NCI-H510A (cell line): ENCODE data around the gene CACTIN.
"Not testable (repeated sequence)": the region's sequence is repeated elsewhere in the genome, so short reads cannot be mapped to it uniquely, and the experiment has no call there.

Source experiments
- DNase-seq: peaks from one replicate; lab custom pipeline; 2025; lab: John Stamatoyannopoulos, UW

The CACTIN gene

DNA sequence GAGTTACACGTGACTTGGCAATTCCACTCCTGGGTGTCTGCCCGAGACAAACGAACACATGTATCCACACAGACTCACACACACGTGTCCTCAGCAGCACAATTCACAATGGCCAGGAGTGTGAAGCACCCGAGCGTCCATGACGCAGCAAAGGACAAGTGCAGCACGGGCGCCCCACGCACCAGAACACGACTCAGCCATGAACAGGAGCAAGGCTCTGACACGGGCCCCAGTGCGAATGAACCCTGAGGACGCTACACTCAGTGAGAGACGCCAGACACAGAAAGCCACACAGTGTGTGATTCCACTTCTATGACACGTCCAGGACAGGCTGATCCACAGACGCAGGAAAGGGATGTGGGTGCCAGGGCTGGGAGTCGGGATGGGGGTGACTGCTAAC lies 37.2 kb upstream of the CACTIN start:
- no peak for DNase-seq

DNA sequence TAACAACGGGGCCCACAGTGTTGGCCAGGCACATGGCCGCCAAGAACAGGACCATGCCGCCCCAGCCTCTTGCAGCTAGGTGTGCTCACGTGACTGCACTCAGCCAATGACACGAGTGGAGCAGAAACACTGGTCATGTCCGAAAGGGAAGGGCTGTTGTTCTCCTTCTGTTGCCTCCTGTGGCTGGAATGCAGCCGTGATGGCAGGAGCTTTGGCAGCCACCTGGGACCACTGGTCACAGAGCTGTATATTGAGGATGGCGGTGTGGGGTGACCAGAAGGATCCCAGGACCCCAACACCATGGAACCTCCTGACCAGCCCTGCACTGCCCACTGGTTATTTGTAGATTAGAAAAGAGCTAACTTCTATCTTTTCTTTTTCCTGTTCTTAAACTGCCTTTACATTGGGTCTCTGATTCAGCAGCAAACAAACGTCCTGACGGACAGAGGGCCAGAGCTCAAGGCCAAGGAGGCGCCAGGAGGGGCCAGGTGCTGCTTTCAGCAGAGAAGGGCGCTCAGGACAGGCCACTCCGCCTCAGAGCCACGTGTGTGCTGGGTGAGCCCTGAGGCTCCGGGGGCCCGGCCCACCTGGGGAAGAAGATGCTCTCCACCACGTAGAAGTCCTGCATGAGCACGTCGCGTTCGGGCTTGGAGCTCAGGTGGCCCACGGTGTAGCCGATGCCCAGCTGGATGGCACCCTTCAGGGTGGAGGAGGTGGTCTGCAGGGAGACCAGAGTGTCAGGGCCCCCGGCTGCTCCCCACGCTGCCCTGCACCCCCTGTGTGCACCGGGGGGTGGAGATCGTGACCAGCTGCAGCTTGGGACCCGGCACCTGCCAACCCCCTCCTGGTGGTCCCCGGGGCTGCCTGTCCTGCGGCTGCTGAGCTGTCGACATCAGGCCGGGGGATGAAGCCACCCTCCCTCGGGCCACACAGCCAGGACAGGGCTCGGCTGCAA lies 35.0 kb upstream of the CACTIN start:
- no peak for DNase-seq

DNA sequence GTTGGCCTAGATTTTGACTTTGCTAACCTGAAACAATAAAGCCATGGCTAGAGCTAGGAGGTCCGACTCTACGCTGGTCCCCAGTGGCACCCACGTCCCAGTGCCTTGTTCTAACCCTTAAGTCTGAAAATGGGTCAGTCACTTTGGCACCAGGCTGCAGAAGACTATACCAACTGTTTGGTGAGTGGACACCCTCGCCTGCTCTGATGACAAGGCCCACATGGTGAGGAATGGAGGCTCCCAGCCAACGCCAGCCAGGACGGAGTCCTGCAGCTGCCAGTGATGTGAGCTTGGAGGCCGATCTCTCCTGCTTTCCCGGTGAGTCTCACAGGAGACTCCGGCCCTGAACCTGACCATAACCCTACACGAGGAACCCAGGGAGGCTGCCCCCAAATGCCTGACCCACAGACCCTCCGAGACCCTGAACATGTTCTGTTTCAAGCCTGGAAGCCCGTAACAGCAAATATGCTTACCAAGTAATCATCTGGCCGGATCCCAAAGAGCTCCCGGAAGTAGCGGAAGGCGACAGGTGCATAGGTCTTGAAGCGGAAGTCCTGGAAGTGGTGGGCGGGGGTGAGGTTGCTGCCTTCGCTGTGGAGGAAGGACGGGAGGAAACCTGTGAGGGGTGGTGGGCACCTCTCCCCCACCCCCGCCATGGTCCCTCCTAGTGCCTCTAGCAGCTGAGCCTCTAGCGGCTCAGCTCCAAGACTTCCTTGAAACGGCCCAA lies 34.1 kb upstream of the CACTIN start:
- no peak for DNase-seq

DNA sequence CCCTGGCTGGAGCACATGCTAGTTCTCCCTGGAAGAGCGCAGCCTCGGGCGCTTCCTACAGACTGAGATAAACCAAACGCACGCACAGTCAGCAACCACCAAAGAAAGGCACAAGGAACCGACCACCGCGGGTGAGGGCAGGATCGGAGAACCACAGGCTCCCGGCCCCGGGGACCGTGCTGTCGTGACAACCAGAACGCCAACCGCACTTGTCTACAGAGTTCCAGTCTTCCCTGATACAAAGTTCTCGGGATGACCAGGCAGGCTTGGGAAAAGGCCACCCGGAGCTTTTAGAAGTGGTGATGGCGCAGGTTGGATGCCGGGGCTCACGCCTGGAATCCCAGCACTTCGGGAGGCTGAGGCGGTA lies 33.1 kb upstream of the CACTIN start:
- no peak for DNase-seq

DNA sequence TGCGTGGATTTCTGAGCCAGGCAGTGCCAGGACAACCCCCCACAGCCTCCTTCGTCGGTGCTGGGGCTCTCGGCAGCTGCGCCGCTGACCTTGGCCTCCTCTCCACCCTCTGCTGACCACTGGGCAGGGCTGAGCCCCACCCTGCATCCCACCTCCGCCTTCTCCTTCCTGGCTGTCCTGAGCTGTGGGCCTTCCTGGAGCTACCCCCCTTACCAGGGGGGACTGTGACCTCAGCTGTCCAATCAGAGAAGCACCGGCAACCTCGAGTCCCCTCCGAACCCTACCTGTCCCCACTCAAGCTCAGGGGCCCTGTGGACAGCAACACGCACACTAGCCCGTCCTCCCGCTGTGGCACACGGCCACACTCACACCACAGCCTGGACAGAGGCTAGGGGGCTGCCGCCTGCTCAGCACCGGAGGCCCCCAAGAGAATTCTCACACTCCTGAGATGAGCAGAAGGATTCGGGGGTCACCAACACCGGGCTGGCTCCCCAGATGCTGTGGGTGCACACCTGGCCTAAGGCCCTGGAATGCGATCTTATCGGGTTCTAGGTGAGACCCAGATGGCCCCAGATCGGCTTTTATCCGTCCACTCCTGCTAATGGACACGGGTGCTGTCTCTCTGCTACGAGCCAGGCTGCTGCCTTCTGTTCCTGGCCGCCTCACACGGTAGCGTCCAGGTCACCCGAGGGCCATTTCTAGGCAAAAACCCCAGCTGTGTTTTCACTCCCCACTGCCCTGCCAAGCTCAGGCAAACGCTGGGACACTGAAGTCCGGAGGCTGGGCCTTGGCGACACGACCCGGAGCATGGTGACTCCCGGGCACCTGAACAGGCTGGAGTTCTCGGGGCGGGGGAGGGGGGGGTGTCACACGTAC lies 32.5 kb upstream of the CACTIN start:
- DNase-seq, result no peak

DNA sequence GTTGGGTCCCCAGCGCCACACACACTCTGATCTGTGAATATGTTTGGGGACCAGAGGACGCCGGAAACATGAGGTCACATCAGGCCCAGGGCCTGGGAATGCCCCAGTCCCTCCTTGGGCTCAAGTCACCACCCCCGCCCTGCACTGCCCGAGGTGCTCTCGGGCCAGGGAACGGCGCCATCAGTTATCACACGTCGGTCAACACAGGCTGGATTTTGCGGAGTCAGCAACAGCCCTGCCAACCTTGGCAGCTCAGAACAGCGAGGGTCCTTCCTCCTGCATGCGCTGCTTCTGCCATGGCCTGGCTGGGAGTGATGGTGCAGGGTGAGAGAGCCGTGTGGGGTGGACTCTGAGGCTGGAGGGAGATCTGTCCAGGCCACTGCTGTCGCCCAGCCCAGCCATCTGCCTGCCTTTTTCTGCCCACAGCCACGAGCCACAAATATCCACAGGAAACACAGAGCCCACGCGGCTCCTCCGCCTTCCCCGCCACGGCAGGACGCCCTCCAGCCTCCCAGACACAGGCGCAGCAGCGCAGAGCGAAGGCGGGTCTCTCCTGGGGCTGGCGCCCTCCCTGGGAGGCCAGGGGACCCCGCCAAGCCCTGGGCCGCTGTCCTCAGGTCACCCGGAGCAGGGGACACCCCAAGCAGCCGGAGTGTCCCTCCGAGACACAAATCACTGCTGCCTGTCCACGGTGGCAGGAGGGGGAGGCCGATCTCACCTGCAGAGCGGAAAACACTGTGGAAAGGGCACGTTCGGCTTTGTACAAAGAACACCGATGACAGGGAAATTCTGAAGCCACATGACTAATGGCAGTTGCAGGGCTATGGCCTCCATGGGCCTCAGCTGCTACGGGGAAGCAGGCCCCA lies 31.6 kb upstream of the CACTIN start:
- no peak for DNase-seq

DNA sequence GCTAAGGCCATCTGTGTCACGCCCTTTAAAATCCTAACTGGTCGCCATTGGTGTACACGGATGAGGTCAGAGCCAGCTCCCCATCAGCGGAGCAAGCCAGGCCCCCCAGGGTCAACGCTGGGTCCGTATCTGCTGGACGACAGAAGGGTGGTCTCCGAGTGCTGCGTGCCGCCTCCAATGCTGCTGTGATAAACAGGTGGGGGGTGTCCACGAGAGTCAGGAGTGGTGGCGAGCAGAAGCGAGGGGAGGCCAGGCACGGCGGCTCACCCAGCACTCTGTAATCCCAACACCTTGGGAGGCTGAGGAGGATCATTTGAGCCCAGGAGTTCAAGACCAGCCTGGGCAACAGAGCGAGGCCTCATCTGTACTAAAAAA lies 30.8 kb upstream of the CACTIN start:
- no peak for DNase-seq

DNA sequence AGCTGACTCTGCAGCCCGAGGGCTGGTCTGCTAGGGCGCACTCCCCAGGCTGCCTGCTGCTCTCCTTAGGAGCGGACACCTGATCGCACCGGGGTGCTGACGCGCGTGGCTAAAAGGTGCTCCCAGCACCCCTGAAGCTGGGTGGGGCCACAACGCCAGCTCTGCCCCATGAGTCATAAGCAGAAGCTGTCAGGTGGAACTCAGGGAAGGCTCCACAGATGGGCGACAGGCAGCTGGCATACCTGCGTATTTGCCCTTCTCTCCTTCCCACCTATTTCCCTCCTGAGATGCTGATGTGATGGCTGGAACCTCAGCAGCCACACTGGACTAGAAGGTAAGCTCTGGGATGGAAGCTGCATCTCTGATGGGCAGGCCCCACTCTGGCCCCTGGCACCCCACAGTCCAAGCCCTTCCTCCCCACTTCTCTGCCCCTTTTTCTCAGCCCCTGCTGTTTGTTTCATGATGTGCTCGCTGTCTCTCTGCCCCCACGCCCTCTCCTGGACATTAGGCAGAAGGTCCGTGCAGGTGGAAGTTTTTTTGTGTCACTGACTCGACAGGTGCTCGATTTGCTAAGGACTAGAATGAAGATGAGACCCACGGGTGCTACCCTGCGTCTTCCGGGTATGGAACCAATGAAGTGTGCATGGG lies 30.3 kb upstream of the CACTIN start:
- no peak for DNase-seq

DNA sequence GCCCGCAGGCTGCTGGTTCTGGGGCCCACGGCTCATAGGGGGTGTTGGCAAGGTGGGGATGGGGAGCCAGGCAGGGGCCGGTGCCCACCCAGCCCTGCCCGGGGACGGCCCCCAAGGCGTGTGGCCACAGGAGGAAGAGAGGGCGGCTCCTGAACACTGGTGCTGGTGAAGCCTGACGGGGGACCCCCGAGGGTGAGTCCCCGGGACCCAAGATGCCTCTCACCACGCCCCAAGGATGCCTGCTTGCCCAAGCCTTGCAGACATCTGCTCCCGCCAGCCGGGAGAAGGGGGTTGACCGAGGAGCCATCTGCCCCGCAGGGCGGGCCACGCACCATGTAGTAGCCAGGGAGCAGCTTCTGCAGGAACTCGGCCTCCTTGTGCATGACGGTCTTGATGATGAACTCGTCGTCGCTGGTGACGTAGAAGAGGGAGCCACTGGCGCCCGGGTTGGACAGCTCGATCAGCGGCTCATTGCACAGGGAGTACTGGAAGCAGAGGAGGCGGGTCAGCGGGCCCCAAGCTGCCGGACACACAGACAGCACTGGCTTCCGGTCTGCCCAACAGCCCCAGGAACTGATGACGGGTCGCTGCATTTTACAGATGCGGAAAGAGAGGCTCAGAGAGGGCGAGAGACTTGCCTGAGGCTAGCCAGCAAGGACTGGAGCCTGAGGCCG lies 29.6 kb upstream of the CACTIN start:
- no peak for DNase-seq

DNA sequence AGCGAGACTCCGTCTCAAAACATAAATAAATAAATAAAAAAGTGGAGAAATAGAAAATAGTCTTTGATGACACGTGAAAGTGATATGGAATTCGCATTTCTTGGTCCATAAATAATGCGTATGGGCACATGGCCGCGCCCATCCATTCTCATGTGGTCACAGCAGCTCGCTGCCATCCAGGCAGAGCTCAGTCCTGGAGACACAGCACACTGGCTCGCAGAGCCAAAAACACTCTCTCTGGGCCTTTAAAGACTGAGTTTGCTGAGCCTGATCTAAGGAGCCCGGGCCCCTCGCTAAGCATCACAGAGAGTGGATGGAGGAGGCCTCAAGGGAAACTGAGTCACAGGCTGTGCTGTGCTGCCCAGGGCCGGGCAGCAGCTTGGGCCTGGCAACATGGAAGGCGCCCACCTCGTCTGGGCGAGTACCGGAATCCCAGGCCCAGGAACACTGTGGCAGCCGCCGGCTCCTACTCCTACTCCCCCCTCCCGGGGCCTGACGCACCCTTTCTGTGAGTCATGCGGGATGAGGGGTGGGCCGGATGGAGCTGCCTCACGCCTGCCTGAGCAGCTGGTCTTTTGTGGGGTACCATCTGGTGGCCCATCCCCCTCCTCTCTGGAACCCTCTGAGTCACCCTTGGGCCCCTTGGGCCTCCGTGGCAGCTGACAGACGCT lies 28.9 kb upstream of the CACTIN start:
- no peak for DNase-seq

DNA sequence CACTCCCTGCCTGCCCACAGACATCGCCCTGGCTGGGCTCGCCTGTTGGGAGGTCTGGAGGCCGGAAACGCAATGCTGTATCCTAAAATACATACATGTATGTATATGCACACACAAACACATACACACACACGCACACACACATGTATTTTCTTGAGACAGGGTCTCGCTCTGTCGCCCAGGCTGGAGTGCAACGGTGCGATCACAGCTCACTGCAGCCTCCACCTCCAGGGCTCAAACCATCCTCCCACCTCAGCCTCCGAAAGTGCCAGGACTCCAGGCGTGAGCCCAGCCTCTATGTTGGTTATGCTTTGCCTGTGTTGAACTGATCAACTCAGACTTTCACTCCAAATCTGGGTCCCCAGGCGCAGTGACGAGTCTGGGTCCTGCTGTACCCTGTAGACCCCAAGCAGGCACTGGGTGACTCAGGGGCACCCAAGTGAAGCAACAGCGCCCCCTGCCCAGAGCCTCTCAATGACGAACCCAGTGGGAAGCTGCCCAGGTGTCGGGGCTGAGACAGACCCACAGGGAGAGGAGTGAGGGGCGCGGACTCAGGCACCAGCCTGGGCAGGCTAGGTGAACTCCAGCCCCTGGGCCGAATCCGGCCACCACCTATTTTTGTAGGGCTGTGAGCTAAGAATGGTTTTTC lies 27.4 kb upstream of the CACTIN start:
- no peak for DNase-seq

DNA sequence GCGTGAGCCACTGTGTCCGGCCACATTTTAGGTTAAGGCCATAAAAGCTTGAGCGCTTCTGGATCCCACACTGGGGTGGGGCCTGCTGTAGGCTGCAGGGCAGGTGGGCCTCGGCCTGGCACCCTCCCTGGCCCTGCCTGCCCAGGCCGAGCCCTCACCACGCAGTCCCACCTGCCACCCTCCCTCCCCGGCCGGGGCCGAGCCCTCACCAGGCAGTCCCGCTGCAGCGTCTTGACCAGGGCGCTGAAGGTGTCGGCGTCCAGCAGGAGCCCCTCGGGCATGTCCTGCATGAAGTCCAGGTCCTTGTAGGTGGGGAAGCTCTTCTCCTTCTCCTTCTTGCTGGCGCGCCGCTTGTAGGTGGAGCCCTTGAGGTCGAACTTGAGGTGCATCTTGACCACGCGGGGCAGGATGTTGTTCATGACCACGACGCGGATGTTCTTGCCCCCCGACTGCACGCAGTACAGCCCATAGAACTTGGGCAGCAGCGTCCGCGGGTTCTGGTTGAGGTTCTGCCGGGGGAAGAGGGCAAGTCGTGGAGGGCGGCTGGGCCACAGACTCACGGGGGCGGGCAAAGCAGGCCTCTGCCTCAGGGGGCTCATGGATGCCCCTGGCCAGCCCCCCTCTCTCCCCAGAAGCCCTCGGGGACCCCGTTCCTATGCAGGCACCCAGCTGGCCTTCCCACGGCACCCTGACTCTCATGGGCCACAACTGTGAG lies 26.6 kb upstream of the CACTIN start:
- no peak for DNase-seq

DNA sequence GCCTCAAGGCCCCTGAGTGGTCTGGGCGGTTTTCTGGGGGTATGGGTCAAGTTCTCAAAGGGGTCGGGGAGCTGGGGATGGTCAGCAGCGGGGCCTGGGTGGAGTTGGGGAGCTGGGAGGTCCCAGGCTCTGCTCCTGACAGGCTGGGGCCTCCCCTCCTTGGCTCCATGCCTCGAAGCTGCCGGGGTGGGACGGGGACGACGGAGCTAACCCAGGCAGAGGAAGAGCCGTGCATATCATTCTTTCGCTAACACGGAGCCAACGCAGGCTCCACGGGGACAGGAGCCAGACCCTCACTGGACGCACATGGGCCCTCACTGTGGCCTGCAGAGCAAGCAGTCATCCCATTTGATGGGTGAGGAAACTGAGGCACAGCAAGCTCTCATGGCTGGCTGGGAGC lies 25.8 kb upstream of the CACTIN start:
- DNase-seq, result no peak

DNA sequence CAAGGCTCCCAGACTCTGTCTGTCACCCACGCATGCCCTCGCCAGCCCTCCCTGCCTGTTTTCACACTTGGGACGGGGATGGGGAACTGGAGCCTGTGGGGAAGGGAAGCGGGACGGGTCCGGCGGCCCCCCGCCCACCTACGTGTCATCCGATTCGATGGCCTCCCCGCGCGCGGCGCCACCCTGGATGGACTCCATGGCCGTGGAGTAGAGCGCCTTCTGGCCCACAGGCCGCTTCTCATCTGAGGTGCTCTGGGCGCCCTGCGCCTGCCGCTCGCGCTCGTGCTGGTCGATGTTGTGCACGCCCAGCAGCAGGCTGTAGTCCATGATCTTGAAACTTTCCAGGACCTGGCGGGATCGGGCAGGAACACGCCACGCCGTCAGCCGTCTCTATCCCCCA lies 25.1 kb upstream of the CACTIN start:
- no peak for DNase-seq

DNA sequence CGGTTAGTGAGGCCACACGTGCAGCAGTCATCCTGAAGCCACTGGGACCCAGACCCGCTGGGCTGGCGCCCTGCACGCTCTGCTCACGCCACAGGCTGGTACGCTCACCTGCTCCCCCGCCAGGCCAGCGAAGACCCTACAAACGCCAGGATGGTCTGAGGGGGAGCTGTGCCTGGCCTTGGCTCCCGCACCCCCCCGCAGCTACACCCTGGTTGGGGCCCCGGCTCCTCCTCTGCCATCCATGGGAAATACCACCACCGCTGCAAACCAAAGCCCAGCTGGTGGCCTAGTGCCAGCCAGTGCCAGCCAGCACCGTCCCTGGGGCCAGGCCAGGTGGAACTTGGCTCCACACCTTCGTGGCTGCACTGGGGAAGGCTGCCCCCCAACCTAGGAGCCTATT lies 23.3 kb upstream of the CACTIN start:
- DNase-seq, result no peak

DNA sequence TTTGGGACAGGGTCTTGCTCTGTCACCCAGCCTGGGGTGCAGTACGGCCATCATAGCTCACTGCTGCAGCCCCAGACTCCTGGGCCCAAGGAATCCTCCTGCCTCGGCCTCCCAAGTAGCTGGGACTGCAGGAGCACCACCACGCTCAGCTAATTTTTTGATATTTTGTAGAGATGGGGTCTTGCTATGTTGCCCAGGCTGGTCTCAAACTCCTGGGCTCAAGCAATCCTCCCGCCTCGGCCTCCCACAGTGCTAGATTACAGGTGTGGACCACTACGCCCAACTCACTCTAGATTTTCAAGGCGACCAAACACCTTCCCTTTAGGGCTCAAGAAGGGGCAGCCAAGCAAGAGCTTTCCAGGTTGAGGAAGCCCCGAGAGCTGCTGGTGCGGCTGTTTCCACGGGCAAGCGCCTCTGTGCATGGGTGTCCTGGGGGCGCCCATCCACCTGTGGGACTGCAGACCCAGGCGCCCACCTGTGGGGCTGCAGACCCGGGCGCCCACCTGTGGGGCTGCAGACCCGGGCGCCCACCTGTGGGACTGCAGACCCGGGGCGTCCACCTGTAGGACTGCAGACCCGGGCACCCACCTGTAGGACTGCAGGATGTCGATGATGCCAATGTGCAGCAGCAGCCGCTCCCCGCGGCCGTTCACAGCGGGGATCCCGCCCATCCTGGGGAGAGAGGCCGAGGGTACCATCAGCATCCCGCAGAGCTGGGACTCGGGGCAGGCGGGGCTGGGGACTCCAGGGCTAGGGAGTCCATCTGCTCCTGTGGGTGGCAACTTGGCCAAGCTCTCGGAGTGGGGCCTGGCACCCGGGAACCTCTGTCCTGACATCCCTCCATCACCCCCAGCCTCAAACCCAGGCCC lies 21.7 kb upstream of the CACTIN start:
- DNase-seq, result no peak

DNA sequence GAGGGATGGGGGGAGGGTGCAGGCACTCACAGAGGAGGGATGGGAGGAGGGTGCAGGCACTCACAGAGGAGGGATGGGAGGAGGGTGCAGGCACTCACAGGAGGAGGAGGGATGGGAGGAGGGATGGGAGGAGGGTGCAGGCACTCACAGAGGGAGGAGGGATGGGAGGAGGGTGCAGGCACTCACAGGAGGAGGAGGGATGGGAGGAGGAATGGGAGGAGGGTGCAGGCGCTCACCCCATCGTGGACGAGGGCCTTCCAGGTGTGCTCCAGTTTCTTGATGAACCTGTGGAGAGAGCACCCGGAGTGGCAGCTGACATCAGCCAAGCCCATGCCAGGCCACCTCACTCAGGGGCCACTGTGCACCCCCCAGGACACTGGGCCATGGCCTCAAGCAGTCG lies 20.5 kb upstream of the CACTIN start:
- not testable (repeated sequence) for DNase-seq
